ENCODE data around the gene SAMD10.

DNA sequence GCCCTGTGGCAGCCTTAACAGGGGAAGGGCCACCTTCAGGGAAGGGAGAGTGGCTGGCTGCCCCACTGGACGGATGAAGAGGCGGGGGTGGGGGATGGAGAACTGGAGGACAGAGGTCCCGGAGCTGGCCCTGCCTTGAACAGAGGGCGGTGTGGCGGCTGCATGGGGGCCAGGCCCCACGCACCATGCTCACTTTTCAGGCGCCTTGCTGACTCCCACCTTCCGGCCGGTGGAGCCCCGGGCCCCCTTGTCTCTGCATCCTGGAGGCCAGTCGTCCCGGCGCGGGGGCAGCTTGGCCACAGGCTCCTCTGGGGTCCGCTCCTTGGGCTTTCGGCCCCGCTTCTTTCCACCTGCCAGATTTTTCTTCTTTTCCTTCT, 19.8 kb downstream of the SAMD10 start:
- TF ChIP-seq CTCF (IDR thresholded peaks at IDR 0.05; ENCODE audit: low read length), result no peak
- TF ChIP-seq EZH2 (optimal IDR thresholded peaks at IDR 0.05; ENCODE audit: low read depth, low read length), result no peak
- TF ChIP-seq EZH2phosphoT487 (IDR thresholded peaks at IDR 0.05; ENCODE audit: low read length), result no peak
